ENCODE measurements around the gene RAP1A.

DNA sequence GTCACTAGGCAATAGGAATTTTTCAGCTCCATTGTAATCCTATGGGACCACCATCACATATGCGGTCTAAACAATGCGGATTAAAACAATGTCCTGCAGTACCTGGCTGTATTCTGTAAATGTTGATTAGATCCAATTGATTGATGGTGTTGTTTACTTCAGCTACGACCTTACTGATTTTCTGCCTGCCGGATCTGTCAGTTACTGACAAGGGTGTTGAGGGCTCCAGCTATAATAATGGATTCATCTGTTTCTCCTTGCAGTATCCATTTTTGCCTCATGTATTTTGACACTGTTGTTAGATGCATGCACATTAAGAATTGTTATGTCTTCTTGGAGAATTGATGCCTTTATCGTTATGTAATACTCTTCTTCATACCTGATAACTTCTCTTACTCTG is 39.0 kb downstream of the RAP1A start:
- TF ChIP-seq, protein P1, sequence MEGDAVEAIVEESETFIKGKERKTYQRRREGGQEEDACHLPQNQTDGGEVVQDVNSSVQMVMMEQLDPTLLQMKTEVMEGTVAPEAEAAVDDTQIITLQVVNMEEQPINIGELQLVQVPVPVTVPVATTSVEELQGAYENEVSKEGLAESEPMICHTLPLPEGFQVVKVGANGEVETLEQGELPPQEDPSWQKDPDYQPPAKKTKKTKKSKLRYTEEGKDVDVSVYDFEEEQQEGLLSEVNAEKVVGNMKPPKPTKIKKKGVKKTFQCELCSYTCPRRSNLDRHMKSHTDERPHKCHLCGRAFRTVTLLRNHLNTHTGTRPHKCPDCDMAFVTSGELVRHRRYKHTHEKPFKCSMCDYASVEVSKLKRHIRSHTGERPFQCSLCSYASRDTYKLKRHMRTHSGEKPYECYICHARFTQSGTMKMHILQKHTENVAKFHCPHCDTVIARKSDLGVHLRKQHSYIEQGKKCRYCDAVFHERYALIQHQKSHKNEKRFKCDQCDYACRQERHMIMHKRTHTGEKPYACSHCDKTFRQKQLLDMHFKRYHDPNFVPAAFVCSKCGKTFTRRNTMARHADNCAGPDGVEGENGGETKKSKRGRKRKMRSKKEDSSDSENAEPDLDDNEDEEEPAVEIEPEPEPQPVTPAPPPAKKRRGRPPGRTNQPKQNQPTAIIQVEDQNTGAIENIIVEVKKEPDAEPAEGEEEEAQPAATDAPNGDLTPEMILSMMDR (IDR thresholded peaks at IDR 0.05 in 8 of 11, conservative IDR thresholded peaks at IDR 0.05 in 3 of 11) = no peak
- no peak for TF ChIP-seq POLR2A (IDR thresholded peaks at IDR 0.05)
- no peak for TF ChIP-seq POLR2AphosphoS5 (IDR thresholded peaks at IDR 0.05)

Measured in spleen (tissue), 7 donors.